Suppressor macrophage (primary cell): ENCODE data around the gene CCR7.

Experiments
- DNase-seq, 4 experiments: peaks; one replicate each; pipeline ENCODE4 v3.0.0-alpha.2; 2020 to 2022

CCR7 gene

GRCh38 chr17:40533896-40534295 lies 31.4 kb downstream of the CCR7 start:
- no peak for DNase-seq

DNA sequence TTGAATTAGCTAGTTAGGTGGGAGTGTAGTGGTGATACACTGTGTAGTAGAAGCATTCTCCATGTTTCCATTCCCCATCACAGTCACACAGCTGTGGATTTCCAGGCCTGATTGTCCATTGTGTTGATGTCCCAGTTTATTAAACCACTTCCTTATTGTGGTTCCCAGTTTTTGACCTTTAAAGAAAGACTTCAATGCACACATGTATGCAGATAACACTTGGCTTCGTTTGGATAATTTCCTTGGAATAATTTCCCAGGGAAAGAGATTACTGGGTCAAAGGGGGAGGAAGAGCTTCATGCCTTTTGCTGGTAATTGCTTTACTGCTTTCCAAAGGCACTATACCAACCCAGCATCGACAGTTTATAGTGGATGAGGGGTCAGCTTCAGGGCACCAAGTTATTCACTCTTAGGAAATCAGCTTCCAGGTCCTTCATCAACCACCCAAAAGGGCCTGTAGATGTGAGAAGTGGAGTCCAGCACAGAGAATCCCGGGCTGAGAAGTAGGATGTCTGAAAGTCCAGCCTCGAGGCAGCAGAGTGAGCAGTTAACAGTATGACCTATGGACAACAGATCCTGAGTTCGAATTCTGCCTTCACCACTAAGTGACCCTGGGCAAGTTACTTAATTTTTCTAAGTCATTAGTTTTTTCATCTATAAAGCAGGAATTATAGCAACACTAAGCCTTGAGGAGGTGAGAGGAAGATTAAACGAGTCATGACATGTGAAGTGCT lies 32.6 kb downstream of the CCR7 start:
- peak in 2 of 4 experiments; percentile 16 to 33 for DNase-seq

DNA sequence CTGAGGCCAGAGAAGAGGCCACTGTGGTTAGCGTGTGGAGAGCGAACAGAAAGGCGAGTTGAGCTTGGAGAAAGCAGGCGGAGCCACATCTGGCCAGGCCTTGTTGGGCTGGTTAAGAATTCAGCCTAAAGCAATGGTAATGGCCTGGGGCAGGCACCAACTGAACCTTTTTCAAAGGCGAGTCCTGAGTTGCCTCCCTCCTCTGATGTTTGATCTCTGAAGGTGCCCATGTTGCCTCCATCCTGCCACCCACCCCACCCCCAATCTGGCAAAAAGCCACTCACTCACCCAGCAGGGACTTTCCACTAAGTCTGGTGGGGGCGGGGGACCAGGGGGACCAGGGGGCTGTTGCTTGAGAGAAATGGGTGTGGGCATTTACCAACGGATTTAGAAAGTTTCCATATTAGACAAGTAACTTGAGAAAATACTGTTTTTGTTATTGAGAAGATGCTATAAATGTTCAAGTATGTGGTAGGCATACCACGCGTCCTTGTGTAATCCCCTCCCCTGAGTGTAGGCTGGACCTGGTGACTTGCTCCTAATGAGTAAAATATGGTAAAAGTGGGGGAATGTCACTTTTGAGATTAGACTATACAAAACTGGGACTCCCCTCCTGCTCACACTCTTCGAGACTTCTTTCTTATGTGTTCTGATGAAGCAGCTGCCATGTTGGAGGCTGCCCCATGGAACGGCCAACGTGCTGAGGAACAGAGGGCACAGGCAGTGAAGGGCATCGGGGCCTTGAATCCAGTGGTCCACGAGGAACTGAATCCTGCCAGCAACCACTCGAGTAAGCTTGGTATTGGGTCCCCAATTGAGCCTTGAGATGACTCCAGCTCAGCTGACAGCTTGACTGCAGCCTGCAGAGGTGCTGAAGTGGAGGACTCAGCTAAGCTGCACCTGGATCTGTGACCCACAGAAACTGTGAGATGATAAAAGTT lies 34.0 kb downstream of the CCR7 start:
- no peak for DNase-seq

DNA sequence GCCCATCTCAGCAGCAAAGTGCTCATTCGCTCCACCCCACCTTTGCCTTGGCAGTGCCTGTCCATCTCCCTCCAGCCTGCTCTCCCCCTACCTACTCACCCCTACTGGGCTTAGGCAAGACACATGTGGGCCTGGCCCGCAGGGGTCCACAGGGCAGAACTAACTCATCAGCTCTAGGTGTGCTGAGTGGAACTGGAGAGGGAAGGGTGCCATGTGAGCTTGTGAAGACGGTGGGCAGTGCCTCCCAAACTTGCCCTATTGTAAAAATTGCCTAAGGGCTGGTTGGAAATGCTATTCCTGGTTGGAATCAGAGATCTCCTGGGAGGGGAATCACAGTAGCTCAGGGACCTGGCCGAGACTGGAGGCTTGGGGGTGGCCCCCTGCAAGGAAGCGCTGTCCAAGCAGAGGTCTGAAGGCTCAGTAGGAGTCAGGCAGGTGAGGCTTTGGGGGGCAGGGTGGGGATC lies 34.7 kb downstream of the CCR7 start:
- DNase-seq = no peak

DNA sequence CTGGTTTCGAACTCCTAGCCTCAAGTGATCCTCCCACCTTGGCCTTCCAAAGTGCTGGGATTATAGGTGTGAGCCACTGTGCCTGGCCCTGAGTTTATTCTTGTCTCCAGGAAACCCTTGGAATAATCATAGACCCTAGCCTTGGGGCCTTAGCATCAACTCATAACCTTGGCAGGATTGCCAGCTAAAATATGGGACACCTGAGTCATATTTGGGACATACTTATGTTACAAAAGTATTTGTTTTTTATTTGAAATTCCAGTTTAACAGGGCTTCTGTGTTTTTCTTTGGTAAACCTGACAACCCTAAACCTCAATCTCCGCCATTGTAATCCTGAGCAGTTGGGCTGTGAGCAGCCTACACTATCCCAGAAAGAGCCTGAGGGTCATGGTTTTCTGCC lies 35.3 kb downstream of the CCR7 start:
- DNase-seq = no peak

DNA sequence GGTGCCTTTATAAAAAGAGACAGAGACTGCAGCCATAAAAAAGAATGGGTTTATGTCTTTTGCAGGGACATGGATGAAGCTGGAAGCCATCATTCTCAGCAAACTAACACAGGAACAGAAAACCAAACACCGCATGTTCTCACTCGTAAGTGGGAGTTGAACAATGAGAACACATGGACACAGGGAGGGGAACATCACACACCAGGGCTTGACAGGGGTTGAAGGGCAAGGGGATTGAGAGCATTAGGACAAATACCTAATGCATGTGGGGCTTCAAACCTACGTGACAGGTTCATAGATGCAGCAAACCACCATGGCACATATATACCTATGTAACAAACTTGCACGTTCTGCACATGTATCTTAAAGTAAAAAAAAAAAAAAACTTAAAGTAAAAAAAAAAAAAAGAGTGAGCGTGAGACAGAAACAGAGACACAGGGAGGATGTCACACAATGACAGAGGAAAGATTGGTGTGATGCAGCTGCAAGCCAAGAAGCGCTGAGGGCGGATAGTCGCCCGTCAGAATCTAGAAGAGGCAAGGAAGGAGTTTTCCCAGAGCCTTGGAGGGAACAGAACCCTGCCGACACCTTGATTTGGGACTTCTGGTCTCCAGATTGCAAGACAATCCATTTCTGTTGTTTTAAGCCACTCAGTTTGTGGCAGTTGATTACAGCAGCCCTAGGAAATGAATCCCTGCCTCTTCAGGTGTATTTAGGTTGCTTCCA lies 36.4 kb downstream of the CCR7 start:
- no peak for DNase-seq

DNA sequence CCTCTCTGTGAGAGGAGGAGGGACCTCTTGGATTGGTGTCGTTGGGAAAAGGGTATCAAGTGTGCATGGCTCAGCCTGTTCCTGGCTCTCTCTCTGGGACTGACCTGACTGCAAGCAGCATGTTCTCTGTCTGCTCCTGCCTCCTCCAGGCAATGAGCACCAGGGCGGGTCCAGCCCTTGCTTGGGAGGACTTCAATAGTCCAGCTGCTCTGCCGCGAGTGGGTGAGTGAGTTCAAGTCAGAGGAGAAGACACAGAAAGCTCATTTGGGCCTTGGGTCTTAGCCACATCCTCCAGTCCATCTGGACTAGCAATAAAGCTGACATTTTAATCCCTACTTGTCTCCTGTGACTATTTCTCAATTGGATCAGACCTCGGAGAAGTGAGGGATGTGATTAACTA lies 38.6 kb downstream of the CCR7 start:
- DNase-seq = no peak

DNA sequence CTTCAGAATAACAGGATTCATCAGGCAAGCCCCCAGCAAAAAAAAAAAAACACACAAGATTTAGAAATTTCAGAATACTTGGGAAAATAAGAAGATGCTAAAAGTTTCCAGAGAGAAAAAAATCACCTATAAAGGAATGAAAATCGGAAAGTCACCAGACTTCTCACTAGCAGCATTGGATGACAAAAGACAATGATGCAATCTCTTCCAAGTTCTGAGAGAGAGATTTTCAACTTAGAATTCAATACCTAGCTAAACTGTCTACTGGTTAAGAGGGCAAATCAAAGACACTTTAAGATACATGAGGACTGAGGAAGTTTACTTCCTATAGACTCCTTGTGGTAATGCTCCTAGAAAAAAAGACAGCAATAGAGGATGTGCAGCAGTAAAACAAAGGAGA lies 40.0 kb downstream of the CCR7 start:
- no peak for DNase-seq

DNA sequence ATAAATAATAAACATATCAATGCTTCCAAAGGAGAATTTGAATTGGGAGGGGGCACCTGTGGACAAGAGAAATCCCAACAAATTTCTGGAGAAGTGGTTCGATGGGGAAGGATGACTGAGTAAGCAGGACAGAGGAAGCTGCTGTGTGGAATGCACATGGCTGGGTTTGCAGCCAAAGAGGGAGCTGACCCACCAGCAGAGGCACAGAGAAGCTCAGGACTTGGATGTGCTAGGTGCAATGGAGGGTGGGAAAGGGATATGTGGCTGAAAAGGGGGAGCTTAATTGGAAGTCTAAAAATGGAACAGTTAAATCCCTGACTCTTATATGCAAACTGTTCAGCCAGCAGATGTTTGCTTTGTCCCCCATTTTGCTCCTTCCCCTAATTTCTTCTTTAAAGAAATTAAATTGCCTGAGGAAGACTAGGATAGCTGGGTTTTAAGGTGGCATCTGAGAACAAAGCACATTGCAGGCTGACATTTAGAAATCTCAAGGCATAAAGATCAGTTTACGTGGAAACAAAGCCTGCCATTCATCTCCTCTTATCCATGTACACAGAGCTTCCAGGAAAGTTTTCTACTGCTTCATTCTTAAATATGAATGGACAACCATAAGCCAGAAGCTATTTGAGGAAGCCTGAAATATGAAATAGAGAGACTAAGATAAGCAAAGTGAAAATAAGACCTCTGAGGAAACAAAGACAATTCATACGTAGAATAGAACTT lies 40.9 kb downstream of the CCR7 start:
- DNase-seq = no peak

- no peak for DNase-seq
Measured at GRCh38 chr17:40522961-40523310, 42.3 kb downstream of the CCR7 start.

GRCh38 chr17:40522250-40522960 lies 42.9 kb downstream of the CCR7 start:
- DNase-seq = no peak

DNA sequence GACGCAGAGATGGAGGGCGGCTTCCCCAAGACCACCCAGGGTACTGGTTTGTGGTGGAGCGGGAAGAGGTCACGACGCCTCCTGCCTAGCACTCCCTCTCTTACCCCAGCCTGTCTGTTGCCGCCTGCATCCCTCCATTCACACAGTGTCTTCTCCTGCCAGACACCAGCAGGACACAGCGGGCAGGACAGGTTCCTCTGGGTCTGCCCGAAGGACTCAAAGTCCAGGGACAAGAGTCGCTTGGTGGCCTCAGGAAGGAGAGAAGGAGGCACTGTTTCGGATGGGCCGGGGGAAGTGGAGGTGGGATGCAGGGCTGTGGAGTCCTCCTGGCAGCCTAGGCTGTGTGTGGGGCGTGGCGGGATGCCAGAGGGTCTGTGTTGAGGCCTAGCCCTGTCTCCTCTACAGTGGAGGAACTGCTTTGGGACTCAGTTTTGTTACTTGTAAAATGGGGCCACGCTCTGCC lies 44.2 kb downstream of the CCR7 start:
- DNase-seq = no peak

DNA sequence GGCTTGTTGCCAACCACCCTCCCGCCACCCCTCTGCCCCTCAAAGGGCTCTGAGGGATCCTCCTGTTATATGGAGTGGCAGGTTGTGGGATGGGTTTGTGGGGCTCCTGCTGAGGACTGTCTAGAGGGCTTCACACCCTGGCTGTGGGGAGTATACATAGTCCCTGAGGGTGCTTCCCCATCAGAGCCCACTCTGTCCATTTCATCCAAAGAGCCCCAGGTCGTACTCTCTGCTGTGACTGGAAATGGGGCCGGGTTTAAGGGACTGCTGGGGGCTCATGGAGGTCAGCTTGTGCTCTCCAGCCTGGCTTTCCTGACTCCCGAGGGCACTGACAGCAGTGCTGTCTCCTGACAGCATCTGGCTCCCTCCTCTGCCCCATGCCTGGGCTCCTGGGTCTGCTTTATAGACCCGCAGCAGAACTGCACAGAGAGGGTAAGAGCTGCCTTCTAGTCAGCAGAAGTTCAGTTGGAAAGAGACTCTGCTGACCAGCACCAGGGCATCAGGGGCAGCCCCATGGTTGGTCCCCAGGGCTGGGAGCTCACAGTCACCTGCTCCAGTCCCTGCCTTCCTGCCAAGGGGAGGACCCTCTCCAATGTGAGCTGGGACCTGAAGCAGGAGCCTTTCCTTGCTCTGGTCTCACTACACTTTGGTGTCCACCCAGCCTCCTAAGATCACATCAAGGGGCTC lies 46.0 kb downstream of the CCR7 start:
- DNase-seq = no peak

DNA sequence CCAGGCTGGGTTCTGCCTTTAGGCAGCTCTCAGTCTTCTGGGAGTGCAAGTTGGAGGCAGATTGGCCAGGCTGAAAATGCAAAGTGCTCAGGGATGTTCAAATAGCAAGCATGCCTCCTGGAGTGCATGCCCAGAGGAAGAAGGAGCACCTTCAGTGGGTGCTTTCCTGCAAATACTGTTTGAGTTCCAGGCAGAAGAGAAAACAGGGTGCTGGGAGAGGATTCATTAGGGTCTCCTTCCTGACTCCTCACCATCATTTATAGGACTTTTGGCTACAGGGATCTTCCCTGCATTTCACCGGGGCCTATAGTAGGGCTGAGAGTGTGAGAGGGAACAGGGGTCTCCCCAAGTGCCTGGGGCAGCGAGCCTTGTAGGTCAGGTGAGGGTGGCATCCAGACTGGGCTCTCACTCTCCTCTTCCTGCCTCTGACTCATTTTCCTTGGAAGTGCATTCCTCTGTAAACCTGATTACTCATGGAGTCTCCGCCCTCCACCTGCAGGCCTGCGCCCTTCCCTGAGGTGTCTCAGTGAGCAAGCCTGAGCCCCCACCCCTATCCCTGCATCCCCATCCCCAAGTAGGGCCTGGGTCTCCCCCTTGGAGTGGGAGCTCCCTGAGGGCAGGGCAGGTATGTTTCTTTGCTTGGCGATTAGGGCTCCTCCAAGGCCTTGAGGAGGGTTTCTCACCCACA lies 46.7 kb downstream of the CCR7 start:
- no peak for DNase-seq

DNA sequence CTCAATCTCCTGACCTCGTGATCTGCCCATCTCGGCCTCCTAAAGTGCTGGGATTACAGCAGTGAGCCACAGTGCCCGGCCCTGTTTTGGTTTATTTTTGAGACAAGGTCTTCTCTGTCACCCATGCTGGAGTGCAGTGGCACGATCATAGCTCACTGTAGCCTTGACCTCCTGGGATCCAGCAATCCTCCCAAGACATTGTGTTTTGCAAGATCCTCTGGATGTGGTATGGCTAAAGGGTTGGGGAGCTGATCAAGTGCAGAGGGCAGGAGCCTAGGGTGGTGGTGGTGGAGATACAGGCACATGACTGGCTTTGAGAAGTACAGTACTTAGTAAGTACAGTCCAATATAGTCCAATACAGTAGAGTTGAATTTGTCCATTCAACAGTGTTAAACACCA lies 47.3 kb downstream of the CCR7 start:
- no peak for DNase-seq

DNA sequence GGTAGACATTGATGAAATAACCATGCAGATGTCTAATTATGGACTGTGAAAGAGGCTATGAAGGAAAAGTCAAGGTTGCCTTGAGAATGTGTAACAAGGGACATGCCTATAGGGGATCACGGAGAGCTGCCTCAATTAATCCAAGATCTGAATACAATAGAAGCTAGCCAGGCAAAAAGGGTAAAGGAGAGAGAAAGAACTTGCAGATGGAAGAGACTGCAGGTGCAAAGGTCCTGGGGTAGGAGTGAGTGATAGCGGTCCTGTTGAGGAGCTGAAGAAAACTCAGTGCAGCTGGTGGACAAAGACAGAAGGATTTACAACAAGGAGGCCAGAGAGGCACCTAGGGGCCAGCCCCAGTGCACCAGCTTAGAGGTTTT lies 48.0 kb downstream of the CCR7 start:
- DNase-seq = no peak

DNA sequence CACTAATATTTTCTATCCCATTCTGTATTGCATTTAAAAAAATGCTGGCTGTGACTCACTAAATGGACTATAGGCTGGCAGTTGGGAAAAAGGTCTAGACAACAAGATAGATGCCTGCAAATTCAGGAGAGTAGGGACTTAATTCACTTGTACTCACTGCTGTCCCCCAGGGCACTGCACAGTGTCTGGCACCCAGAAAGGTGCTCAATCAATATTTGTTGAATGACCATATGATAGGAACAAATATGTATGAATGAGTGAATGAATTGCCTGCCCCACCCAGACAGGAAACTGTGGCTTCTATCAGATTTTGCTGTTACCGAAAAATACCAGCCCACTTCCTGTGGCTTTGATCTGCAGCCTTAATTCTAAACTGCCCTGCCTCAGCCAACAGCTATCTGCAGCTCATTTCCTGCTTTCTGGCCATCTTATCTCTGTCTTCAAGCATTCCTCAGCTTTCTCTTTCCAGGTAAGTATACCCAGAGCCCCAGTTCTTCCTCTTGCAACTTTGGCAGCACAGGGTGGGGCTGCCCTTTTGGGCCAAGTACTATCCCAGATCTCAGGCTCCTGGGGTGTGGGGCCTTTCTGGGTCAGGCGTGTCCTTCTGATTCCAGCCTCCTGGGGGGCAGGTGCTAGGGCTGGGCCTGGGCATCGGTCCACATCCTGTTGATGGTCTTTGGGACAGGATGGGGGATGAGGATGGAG lies 48.5 kb downstream of the CCR7 start:
- peak in 1 of 4 experiments; percentile 16 for DNase-seq

- no peak for DNase-seq
Measured at GRCh38 chr17:40515491-40516041, 49.7 kb downstream of the CCR7 start.

DNA sequence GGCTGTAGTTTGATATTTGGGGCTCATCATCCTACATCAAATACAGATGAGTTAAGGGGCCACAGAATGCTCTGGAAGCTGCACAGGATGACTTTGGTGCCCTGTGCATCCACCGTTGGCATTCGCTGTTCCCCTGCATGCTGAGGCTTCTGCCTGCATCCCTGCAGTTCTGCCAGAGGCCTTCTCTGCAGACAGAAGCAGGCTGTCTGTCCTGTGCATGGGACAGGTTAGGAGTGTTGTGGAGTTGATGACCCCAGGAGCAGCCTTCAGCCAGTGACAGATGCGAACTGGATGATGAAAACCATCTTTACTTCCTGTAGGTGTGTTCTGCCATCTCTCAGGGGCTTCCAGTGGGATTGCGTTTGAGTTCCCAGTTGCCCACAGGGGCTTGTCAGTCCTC lies 50.3 kb downstream of the CCR7 start:
- DNase-seq = no peak
